CD4-positive, alpha-beta T cell treated with Interleukin-21 for 1 hour (primary cell): Measurements from ENCODE around the gene C1QB.

Source experiments
- DNase-seq: peaks from one replicate; pipeline ENCODE4 v3.0.0-alpha.2; 2020

Gene C1QB

DNA sequence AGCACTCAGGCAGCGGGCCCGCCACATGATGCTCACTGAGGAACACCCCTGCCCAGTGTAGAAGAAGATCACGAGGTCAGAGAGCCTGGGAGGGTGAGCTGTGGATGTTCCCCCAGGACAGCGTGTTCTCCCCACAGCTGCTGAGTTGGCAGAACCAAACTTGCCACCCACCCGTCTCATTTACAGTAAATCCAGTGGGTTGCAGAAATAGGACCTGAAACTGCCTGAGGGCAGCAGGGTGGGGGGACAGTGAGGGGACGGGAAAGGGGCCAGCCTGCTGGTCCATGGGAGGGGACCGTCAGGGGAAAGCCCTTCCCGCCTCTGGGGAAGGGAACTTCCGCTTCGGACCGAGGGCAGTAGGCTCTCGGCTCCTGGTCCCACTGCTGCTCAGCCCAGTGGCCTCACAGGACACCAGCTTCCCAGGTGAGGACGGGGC, at the start of gene C1QB:
Gene C1QB, plus strand, starts transcription at position 356 of the 436 bp plus-strand sequence. CDS start 6,227 bp downstream, outside the sequence.
- DNase-seq, result no peak

DNA sequence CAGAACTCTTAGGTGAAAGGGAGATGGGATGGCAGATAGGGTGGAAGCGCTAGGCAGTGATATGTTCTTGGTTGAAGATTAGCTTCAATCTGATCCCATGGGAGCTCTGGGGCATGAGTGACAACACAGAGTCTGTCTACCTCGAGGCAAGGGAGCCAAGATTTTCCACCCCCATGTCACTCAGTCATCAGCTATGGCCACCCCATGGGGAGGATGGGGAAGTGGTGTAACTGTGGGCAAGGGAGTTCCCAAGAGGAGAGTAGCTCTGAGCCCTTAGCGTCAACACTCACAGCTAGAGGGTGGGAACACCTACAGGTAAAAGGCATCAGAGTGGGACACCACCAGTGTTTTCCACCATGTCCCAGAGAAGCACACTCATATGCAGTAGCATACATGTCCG, 46.9 kb upstream of the C1QB start:
- DNase-seq, result no peak

GRCh38 chr1:22607154-22607553, 45.9 kb upstream of the C1QB start:
- DNase-seq, result no peak

DNA sequence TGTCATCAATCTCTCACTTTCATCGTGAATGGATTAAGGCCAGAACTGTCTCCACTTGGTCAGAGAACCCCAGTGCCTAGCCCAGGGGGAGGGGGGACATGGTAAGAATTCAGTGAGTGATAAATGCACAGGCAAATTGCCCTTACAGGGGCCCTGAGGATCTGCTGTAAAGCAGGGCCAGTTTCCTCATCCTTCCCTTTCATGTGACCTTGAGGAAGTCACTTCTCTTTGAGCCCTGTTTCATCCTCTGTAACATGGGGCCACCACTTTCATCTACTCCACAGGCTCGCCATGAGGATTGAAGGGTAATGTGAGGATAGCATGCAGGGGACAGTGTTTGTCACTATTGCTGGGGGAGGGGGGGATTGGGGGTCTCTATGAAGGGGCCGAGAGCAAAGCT, 44.7 kb upstream of the C1QB start:
- no peak for DNase-seq

- no peak for DNase-seq
Observed at GRCh38 chr1:22609291-22609690, 43.7 kb upstream of the C1QB start.

- DNase-seq, result no peak
Observed at GRCh38 chr1:22611530-22611947, 41.5 kb upstream of the C1QB start.

DNA sequence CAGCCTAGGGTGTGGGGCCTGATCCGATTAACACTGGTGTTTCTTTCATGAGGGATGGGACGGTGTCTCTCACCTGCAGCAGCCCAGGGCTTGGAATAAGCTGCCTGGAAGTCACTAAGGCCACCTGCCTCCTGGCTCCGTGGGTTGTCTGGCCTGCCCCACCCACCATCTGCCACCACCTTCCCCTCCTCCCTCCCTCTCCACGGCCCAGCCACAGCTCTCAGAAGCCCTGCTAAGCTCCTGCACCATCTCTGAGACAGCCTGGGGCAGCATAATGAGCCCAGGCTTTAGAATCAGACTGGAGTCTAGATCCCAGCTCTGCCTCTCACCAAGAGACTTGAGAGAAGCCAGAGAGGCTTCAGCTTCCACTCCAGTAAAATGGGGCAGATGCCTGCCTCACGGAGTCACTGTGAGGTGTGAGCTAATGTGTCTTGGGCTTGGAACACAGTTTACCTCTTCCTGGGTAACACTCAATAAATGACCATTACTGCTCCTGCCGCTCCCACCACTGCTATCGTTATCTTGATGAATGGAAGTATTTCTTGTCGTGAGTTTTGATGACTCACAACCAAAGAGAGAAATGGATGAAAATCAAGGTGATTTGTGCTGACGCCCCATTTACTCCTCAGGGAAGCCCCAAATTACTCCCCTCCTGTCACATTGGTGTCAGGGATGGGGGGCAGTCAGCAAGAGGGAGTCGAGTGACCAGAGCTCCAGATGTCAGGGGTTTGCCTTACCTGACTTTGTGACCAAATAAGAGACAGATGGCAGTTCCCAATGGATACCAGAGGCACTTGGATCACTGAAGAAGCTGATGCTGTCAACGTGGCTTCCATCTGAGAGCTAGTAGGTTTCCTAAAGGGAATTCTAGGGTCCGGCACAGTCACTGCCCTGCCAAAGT, 40.1 kb upstream of the C1QB start:
- DNase-seq, result no peak

GRCh38 chr1:22613572-22613918, 39.5 kb upstream of the C1QB start:
- no peak for DNase-seq

DNA sequence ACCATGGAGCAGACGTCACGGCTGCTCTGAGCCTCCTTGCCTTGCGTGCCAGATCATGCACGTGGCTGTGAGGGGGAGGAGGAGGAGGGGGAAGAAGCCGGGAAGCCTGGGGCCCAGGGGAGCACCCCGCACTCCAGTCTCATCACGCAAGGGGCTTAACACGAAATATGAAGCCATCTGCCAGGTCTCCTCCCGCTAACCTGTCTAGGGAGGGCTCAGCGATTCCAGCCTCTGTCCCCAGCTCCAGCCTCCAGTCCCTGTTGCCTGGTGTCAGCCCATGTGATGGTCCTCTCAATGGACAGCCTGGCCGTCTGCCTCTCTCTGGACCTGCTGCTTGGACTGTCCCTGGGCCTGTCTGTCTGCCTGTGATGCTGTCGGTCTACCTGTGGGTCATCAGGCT, 39.1 kb upstream of the C1QB start:
- no peak for DNase-seq

GRCh38 chr1:22615886-22616285, 37.1 kb upstream of the C1QB start:
- no peak for DNase-seq

DNA sequence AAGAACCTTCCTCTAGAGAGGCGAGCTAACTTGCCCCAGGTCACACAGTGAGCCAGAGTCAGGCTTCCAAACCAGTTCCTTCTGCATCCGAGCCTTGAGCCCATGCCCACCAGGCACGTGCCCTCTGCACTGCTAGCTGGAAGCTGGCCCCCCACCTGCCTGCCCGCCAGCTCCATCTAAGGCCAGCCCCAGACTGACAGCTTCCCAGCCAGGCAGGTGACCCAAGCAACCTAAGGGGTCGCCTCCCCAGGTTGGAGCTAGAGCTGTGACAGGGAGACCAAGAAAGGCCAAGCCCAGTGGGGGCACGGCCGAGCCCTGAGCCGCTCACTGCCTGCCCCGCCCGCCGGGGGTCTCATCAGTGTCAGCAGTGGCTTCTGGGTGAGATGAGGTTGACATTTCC, 36.5 kb upstream of the C1QB start:
- DNase-seq, result no peak

DNA sequence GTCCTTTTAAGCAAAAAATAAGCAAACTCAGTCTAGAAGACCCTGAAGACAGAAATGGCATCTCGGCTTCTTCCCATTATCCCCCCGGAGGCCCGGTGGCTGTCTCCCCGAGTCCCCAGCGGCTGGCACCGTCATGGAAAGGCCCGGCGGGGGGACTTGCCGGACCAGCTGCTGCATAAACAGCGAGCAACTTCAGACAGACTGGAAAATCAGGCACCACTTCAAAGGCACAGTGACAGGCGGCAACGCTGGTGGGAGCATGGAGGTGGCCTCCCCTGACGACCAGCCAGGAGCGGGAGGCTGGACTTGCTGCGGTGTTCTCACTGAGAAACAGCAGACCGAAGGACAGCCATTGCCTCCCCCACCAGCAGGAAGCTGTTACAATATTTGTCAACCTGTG, 35.0 kb upstream of the C1QB start:
- DNase-seq, result no peak

GRCh38 chr1:22619252-22619651, 33.8 kb upstream of the C1QB start:
- no peak for DNase-seq

DNA sequence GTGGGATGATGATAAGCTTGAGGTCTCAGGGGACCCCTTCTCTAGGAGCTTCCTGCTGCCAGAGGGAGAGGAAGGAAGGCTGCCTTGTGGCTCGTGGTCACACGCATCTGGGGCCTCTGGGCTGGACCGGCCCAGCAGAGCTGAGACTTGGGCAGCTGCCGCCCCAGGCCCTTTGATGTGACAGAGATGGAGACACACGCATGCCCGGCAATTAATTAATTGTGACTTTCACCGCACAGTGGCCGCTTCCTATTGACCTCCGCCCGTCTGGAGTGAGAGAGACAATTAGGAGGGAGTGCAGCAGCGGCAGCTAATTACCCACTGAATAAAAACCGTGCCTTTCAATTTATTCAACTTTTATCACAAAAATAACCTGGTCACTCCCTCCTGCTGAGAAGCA, 33.2 kb upstream of the C1QB start:
- DNase-seq, result no peak

GRCh38 chr1:22621761-22622160, 31.3 kb upstream of the C1QB start:
- DNase-seq, result no peak

- DNase-seq, result no peak
Observed at GRCh38 chr1:22625262-22625925, 27.6 kb upstream of the C1QB start.

GRCh38 chr1:22626237-22627157, 26.5 kb upstream of the C1QB start:
- DNase-seq, result no peak

- no peak for DNase-seq
Observed at GRCh38 chr1:22627331-22627730, 25.7 kb upstream of the C1QB start.

- DNase-seq, result no peak
Observed at GRCh38 chr1:22628698-22629444, 24.2 kb upstream of the C1QB start.

DNA sequence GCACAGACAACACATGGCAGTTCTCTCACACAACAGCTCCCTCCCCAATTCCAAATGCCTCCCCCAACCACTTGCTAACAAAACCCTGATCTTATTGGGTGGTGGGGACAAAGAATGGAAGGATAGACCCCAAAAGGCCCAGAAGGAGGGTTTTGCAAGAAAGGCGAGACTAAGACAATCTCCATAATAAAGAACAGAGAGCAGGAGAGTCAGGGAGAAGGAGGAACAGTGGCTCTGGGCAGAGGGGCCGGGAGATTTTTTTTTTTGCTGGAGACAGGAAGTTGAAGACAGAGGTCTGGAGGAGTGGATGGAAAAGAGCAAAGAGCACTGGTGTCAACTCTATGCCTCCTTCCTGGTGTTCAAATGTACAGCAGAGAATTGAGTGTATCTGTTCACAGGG, 23.1 kb upstream of the C1QB start:
- no peak for DNase-seq

DNA sequence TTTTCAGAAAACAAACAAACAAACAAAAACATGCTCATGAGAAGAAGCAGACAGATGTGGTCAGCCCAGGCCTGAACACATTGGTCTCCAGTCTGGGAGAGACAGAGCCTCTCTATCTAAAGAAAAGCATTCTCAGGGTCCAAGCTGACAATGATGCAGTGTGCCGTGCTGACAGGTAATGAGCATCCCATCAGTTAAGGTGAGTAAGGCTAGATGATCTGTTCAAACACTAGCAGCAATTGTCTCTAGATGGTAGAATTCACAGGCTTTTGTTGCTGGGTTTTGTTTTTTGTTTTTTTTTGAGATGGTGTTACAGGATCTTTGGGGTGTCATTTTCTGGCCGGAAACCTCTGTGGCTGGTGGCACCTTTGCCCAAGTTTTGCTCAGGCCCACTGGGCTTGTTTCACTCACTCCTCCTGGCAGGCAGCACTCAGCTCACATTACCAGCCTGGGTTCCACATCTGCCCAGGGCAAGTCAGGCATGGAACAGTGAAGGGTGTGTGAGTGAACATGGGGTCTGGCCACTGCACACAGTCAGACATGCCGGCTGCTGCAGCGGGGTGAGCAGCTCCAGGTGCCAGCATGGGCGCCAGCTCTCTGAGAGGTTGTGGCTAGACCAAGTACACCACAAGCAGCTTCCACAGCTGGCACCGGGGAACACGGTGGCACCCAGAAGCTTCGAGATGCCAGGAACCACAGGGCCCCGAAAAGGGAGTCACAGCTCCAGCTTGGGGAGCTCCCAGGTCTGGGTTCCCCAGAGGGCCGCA, 19.2 kb upstream of the C1QB start:
- no peak for DNase-seq

DNA sequence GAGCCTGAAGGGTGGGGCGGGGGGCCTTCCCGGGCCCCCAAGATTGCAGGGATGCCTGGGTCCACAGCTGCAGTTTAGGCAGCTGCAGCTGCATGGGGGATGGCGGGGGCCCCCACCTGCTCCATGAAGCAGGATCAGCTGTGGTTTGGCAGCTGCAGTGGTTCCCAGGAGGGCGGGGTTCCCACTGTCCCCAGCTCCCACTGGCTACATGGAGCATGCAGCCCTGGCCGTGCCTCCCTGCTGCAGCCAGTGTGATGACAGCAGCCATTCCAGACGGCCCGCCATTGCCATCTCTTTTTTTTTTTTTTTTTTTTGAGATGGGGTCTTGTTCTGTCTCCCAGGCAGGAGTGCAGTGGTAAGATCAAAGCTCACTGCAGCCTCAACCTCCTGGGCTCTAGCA, 17.6 kb upstream of the C1QB start:
- DNase-seq, result no peak
